Fibroblast of pulmonary artery (primary cell): Measurements from ENCODE around the gene NKAIN1.
"Not testable (repeated sequence)": the region's sequence is repeated elsewhere in the genome, so short reads cannot be mapped to it uniquely, and the experiment has no call there.

Experiments
- DNase-seq: peaks from one replicate; pipeline ENCODE4 v3.0.0-alpha.2; 2010; ENCODE audit warnings: low read depth
- H3K4me3 ChIP-seq: replicated peaks from 2 replicates; pipeline ENCODE4 v1.5.1; 2011; ENCODE audit warnings: low read depth, mild to moderate bottlenecking, control low read depth, low read length, moderate library complexity
- TF ChIP-seq, protein P1 (sequence below): IDR thresholded peaks from 2 replicates; pipeline ENCODE4 v1.5.1; 2011; ENCODE audit warnings: mild to moderate bottlenecking, control low read depth, low read length, inconsistent platforms; ENCODE audit errors: missing control alignments

The NKAIN1 gene

DNA sequence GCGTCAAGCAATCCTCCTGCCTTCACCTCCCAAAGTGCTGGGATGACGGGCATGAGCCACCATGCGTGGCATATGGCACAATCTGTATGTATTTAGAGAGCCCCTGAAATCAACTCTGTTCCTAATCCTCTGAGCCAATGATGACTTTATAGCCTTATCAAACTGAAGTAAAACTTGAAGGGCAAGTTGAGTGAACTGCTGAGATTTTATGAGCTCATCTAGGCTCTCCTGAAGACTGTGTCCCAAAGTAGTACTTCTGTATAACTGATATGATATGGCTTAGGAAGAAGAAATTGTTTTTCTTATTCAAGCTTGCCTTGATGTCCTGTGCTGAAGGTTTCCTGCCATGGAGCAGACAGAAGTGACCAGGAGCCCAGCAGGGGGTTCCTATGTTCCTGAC is 23.7 kb upstream of the NKAIN1 start:
- TF ChIP-seq, protein P1, sequence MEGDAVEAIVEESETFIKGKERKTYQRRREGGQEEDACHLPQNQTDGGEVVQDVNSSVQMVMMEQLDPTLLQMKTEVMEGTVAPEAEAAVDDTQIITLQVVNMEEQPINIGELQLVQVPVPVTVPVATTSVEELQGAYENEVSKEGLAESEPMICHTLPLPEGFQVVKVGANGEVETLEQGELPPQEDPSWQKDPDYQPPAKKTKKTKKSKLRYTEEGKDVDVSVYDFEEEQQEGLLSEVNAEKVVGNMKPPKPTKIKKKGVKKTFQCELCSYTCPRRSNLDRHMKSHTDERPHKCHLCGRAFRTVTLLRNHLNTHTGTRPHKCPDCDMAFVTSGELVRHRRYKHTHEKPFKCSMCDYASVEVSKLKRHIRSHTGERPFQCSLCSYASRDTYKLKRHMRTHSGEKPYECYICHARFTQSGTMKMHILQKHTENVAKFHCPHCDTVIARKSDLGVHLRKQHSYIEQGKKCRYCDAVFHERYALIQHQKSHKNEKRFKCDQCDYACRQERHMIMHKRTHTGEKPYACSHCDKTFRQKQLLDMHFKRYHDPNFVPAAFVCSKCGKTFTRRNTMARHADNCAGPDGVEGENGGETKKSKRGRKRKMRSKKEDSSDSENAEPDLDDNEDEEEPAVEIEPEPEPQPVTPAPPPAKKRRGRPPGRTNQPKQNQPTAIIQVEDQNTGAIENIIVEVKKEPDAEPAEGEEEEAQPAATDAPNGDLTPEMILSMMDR = no peak
- no peak overlapping the region for H3K4me3 ChIP-seq
- DNase-seq = no peak

GRCh38 chr1:31262393-31262792 is 22.7 kb upstream of the NKAIN1 start:
- DNase-seq, H3K4me3 ChIP-seq: not testable (repeated sequence)

- TF ChIP-seq, protein P1 = no peak
- DNase-seq = no peak
- no peak overlapping the region for H3K4me3 ChIP-seq
Observed at GRCh38 chr1:31261916-31262315, 22.2 kb upstream of the NKAIN1 start.

- DNase-seq = no peak
- no peak overlapping the region for H3K4me3 ChIP-seq
- TF ChIP-seq, protein P1 = no peak
Observed at GRCh38 chr1:31259746-31260145, 20.1 kb upstream of the NKAIN1 start.

- TF ChIP-seq, protein P1 = no peak
- DNase-seq = no peak
- no peak overlapping the region for H3K4me3 ChIP-seq
Observed at GRCh38 chr1:31258581-31258980, 18.9 kb upstream of the NKAIN1 start.

DNA sequence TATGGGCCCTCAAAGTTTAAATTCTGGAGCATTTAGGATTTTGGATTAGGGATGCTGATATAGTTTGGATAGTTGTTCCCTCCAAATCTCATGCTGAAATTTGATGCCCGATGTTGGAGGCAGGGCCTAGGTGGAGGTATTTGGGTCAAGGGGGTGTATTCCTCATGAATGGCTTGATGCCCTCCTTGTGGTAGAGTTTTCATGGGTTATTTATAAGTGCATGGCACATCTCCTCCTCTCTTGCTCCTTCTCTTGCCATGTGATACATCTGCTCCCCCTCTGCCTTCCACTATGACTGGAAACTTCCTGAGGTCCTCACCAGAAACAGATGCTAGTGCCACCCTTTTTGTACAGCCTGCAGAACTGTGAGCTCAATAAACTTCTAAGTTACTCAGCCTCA is 17.5 kb upstream of the NKAIN1 start:
- no peak for DNase-seq
- TF ChIP-seq, protein P1 = no peak
- no peak overlapping the region for H3K4me3 ChIP-seq

GRCh38 chr1:31249854-31250253 is 10.2 kb upstream of the NKAIN1 start:
- DNase-seq = no peak
- no peak overlapping the region for H3K4me3 ChIP-seq
- TF ChIP-seq, protein P1 = no peak

GRCh38 chr1:31248276-31248675 is 8.6 kb upstream of the NKAIN1 start:
- no peak overlapping the region for H3K4me3 ChIP-seq
- DNase-seq = no peak
- TF ChIP-seq, protein P1 = no peak
